ENCODE results near the gene CHI3L1.

Gene CHI3L1

GRCh38 chr1:203168256-203168786, 18.2 kb downstream of the CHI3L1 start:
- WGBS, 2 experiments (ENCODE audit: insufficient coverage in 2 of 2) = 88 to 97% methylated on average over 7 to 8 of the region's 12 CpGs
- Histone ChIP-seq H3K4me3 (ENCODE audit: extremely low read depth, insufficient read depth, low read length, poor library complexity, severe bottlenecking) (no peak overlapping the region), H3K9me3 (ENCODE audit: control insufficient read depth, low read length) (no peaks in the 10 kb centered on the region), H3K36me3 (ENCODE audit: control insufficient read depth, insufficient read depth, low read length) (peaks cover 8% of the 10 kb centered on the region), H3K4me1 (ENCODE audit: control insufficient read depth, insufficient read depth, low read length, poor library complexity, severe bottlenecking) (peaks cover 1% of the 10 kb centered on the region), H3K27ac (ENCODE audit: low read depth, low read length, severe bottlenecking) (no peak overlapping the region)

- Histone ChIP-seq H3K27ac (ENCODE audit: low read depth, low read length, severe bottlenecking) (no peak overlapping the region), H3K4me1 (ENCODE audit: control insufficient read depth, insufficient read depth, low read length, poor library complexity, severe bottlenecking) (no peaks in the 10 kb centered on the region), H3K9me3 (ENCODE audit: control insufficient read depth, low read length) (no peaks in the 10 kb centered on the region), H3K36me3 (ENCODE audit: control insufficient read depth, insufficient read depth, low read length) (peaks cover 12% of the 10 kb centered on the region), H3K4me3 (ENCODE audit: extremely low read depth, insufficient read depth, low read length, poor library complexity, severe bottlenecking) (no peak overlapping the region)
- 92 to 100% methylated on average over 1 to 3 of the region's 5 CpGs for WGBS, 2 experiments (ENCODE audit: insufficient coverage in 2 of 2)
Measured at GRCh38 chr1:203167913-203168200, 18.6 kb downstream of the CHI3L1 start.

GRCh38 chr1:203167026-203167912, 19.2 kb downstream of the CHI3L1 start:
- Histone ChIP-seq H3K9me3 (ENCODE audit: control insufficient read depth, low read length) (no peaks in the 10 kb centered on the region), H3K27ac (ENCODE audit: low read depth, low read length, severe bottlenecking) (no peak overlapping the region), H3K36me3 (ENCODE audit: control insufficient read depth, insufficient read depth, low read length) (peaks cover 16% of the 10 kb centered on the region), H3K4me1 (ENCODE audit: control insufficient read depth, insufficient read depth, low read length, poor library complexity, severe bottlenecking) (no peaks in the 10 kb centered on the region), H3K4me3 (ENCODE audit: extremely low read depth, insufficient read depth, low read length, poor library complexity, severe bottlenecking) (no peak overlapping the region)
- WGBS, 2 experiments (ENCODE audit: insufficient coverage in 2 of 2) = 87 to 94% methylated on average over 17 to 21 of the region's 23 CpGs

- Histone ChIP-seq H3K4me1 (ENCODE audit: control insufficient read depth, insufficient read depth, low read length, poor library complexity, severe bottlenecking) (no peaks in the 10 kb centered on the region), H3K36me3 (ENCODE audit: control insufficient read depth, insufficient read depth, low read length) (peaks cover 22% of the 10 kb centered on the region), H3K27ac (ENCODE audit: low read depth, low read length, severe bottlenecking) (no peak overlapping the region), H3K4me3 (ENCODE audit: extremely low read depth, insufficient read depth, low read length, poor library complexity, severe bottlenecking) (no peak overlapping the region), H3K9me3 (ENCODE audit: control insufficient read depth, low read length) (no peaks in the 10 kb centered on the region)
- WGBS, 2 experiments (ENCODE audit: insufficient coverage in 2 of 2) = 86 to 88% methylated on average over 12 to 14 of the region's 14 CpGs
Measured at GRCh38 chr1:203166192-203166940, 20.1 kb downstream of the CHI3L1 start.

GRCh38 chr1:203165800-203166161, 20.7 kb downstream of the CHI3L1 start:
- H3K36me3 ChIP-seq (ENCODE audit: control insufficient read depth, insufficient read depth, low read length) = peaks cover 22% of the 10 kb centered on the region
- WGBS, 2 experiments (ENCODE audit: insufficient coverage in 2 of 2) = 96 to 98% methylated on average over 4 to 8 of the region's 8 CpGs

GRCh38 chr1:203165101-203165799, 21.3 kb downstream of the CHI3L1 start:
- no peaks in the 10 kb centered on the region for H3K4me1 ChIP-seq (ENCODE audit: control insufficient read depth, insufficient read depth, low read length, poor library complexity, severe bottlenecking)
- 94 to 96% methylated on average over 22 to 27 of the region's 28 CpGs for WGBS, 2 experiments (ENCODE audit: insufficient coverage in 2 of 2)
- no peak overlapping the region for H3K27ac ChIP-seq (ENCODE audit: low read depth, low read length, severe bottlenecking)
- peaks cover 22% of the 10 kb centered on the region for H3K36me3 ChIP-seq (ENCODE audit: control insufficient read depth, insufficient read depth, low read length)
- H3K4me3 ChIP-seq (ENCODE audit: extremely low read depth, insufficient read depth, low read length, poor library complexity, severe bottlenecking) = no peak overlapping the region
- H3K9me3 ChIP-seq (ENCODE audit: control insufficient read depth, low read length) = no peaks in the 10 kb centered on the region

More at GRCh38 chr1:203165800-203166161, 20.7 kb downstream of the CHI3L1 start:
- H3K9me3 ChIP-seq (ENCODE audit: control insufficient read depth, low read length) = no peaks in the 10 kb centered on the region
- H3K4me1 ChIP-seq (ENCODE audit: control insufficient read depth, insufficient read depth, low read length, poor library complexity, severe bottlenecking) = no peaks in the 10 kb centered on the region
- H3K4me3 ChIP-seq (ENCODE audit: extremely low read depth, insufficient read depth, low read length, poor library complexity, severe bottlenecking) = no peak overlapping the region
- no peak overlapping the region for H3K27ac ChIP-seq (ENCODE audit: low read depth, low read length, severe bottlenecking)

GRCh38 chr1:203163891-203164635, 22.4 kb downstream of the CHI3L1 start:
- no peaks in the 10 kb centered on the region for H3K4me1 ChIP-seq (ENCODE audit: control insufficient read depth, insufficient read depth, low read length, poor library complexity, severe bottlenecking)
- no peak overlapping the region for H3K4me3 ChIP-seq (ENCODE audit: extremely low read depth, insufficient read depth, low read length, poor library complexity, severe bottlenecking)
- no peaks in the 10 kb centered on the region for H3K9me3 ChIP-seq (ENCODE audit: control insufficient read depth, low read length)
- 90 to 92% methylated on average over 6 to 7 of the region's 7 CpGs for WGBS, 2 experiments (ENCODE audit: insufficient coverage in 2 of 2)
- peaks cover 22% of the 10 kb centered on the region for H3K36me3 ChIP-seq (ENCODE audit: control insufficient read depth, insufficient read depth, low read length)
- H3K27ac ChIP-seq (ENCODE audit: low read depth, low read length, severe bottlenecking) = no peak overlapping the region

GRCh38 chr1:203162403-203162802, 24.1 kb downstream of the CHI3L1 start:
- 100% methylated on average over 1 of the region's 1 CpG for WGBS, 2 experiments (ENCODE audit: insufficient coverage in 2 of 2)

GRCh38 chr1:203161703-203162102, 24.8 kb downstream of the CHI3L1 start:
- no peak overlapping the region for H3K27ac ChIP-seq (ENCODE audit: low read depth, low read length, severe bottlenecking)
- no peaks in the 10 kb centered on the region for H3K4me1 ChIP-seq (ENCODE audit: control insufficient read depth, insufficient read depth, low read length, poor library complexity, severe bottlenecking)
- H3K9me3 ChIP-seq (ENCODE audit: control insufficient read depth, low read length) = peaks cover 14% of the 10 kb centered on the region
- 93 to 98% methylated on average over 9 to 10 of the region's 11 CpGs for WGBS, 2 experiments (ENCODE audit: insufficient coverage in 2 of 2)
- H3K4me3 ChIP-seq (ENCODE audit: extremely low read depth, insufficient read depth, low read length, poor library complexity, severe bottlenecking) = no peak overlapping the region
- peaks cover 42% of the 10 kb centered on the region for H3K36me3 ChIP-seq (ENCODE audit: control insufficient read depth, insufficient read depth, low read length)

More at GRCh38 chr1:203162403-203162802, 24.1 kb downstream of the CHI3L1 start:
- no peak overlapping the region for H3K4me3 ChIP-seq (ENCODE audit: extremely low read depth, insufficient read depth, low read length, poor library complexity, severe bottlenecking)
- peaks cover 35% of the 10 kb centered on the region for H3K36me3 ChIP-seq (ENCODE audit: control insufficient read depth, insufficient read depth, low read length)
- H3K27ac ChIP-seq (ENCODE audit: low read depth, low read length, severe bottlenecking) = no peak overlapping the region
- H3K9me3 ChIP-seq (ENCODE audit: control insufficient read depth, low read length) = peaks cover 14% of the 10 kb centered on the region
- H3K4me1 ChIP-seq (ENCODE audit: control insufficient read depth, insufficient read depth, low read length, poor library complexity, severe bottlenecking) = no peaks in the 10 kb centered on the region

GRCh38 chr1:203161175-203161574, 25.3 kb downstream of the CHI3L1 start:
- 90 to 100% methylated on average over 2 of the region's 6 CpGs for WGBS, 2 experiments (ENCODE audit: insufficient coverage in 2 of 2)
- H3K27ac ChIP-seq (ENCODE audit: low read depth, low read length, severe bottlenecking) = no peak overlapping the region
- H3K4me1 ChIP-seq (ENCODE audit: control insufficient read depth, insufficient read depth, low read length, poor library complexity, severe bottlenecking) = peaks cover 3% of the 10 kb centered on the region
- H3K9me3 ChIP-seq (ENCODE audit: control insufficient read depth, low read length) = peaks cover 14% of the 10 kb centered on the region
- no peak overlapping the region for H3K4me3 ChIP-seq (ENCODE audit: extremely low read depth, insufficient read depth, low read length, poor library complexity, severe bottlenecking)
- peaks cover 46% of the 10 kb centered on the region for H3K36me3 ChIP-seq (ENCODE audit: control insufficient read depth, insufficient read depth, low read length)

Data from mesodermal cell (in vitro differentiated cells).